ENCODE data around the gene CYP2J2.

DNA sequence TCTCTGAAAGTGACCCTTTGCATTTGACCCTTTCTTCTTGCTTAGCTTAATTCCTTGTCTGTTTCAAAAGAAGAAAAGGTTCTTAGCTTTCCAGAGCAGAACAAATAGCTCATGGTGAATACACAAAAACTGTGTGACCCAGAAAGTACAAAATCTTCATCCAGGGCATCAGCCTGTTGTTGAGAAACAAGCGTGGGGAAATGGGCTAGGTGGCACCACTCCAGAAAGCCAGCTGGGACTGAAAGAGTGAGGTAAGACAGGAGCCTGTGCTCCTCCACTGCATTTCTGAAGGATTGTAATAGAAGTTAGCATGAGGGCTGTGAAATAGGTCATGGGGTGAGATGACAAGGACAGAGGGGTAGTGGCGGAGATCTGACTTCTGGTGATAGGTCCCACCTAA is 45.8 kb downstream of the CYP2J2 start:
- TF ChIP-seq FOSL1 (IDR thresholded peaks at IDR 0.05; ENCODE audit: low read depth) (no peak), EZH2phosphoT487 (IDR thresholded peaks at IDR 0.05; ENCODE audit: borderline replicate concordance) (no peak), POLR2AphosphoS5 (IDR thresholded peaks at IDR 0.05; ENCODE audit: low read depth, low read length) (no peak), RAD21 (IDR thresholded peaks at IDR 0.05; ENCODE audit: low read depth) (no peak), CEBPB (IDR thresholded peaks at IDR 0.05; ENCODE audit: low read depth) (no peak), EZH2 (IDR thresholded peaks at IDR 0.05) (no peak), YY1 (IDR thresholded peaks at IDR 0.05; ENCODE audit: extremely low read depth, insufficient replicate concordance, low read depth, low read length) (no peak), POLR2A (IDR thresholded peaks at IDR 0.05; ENCODE audit: borderline replicate concordance, extremely low read depth, insufficient read depth, insufficient read length) (no peak), SP1 (IDR thresholded peaks at IDR 0.05; ENCODE audit: low read depth) (no peak), SRF (IDR thresholded peaks at IDR 0.05; ENCODE audit: low read depth) (no peak), CBX3 (IDR thresholded peaks at IDR 0.05; ENCODE audit: low read depth) (no peak)
- TF ChIP-seq, protein P1, sequence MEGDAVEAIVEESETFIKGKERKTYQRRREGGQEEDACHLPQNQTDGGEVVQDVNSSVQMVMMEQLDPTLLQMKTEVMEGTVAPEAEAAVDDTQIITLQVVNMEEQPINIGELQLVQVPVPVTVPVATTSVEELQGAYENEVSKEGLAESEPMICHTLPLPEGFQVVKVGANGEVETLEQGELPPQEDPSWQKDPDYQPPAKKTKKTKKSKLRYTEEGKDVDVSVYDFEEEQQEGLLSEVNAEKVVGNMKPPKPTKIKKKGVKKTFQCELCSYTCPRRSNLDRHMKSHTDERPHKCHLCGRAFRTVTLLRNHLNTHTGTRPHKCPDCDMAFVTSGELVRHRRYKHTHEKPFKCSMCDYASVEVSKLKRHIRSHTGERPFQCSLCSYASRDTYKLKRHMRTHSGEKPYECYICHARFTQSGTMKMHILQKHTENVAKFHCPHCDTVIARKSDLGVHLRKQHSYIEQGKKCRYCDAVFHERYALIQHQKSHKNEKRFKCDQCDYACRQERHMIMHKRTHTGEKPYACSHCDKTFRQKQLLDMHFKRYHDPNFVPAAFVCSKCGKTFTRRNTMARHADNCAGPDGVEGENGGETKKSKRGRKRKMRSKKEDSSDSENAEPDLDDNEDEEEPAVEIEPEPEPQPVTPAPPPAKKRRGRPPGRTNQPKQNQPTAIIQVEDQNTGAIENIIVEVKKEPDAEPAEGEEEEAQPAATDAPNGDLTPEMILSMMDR (IDR thresholded peaks at IDR 0.05 in 2 of 3, conservative IDR thresholded peaks at IDR 0.05 in 1 of 3; ENCODE audit: borderline replicate concordance in 1 of 3, insufficient read depth in 1 of 3, low read depth in 2 of 3, low read length in 2 of 3): no peak
- TF ChIP-seq, protein P2, sequence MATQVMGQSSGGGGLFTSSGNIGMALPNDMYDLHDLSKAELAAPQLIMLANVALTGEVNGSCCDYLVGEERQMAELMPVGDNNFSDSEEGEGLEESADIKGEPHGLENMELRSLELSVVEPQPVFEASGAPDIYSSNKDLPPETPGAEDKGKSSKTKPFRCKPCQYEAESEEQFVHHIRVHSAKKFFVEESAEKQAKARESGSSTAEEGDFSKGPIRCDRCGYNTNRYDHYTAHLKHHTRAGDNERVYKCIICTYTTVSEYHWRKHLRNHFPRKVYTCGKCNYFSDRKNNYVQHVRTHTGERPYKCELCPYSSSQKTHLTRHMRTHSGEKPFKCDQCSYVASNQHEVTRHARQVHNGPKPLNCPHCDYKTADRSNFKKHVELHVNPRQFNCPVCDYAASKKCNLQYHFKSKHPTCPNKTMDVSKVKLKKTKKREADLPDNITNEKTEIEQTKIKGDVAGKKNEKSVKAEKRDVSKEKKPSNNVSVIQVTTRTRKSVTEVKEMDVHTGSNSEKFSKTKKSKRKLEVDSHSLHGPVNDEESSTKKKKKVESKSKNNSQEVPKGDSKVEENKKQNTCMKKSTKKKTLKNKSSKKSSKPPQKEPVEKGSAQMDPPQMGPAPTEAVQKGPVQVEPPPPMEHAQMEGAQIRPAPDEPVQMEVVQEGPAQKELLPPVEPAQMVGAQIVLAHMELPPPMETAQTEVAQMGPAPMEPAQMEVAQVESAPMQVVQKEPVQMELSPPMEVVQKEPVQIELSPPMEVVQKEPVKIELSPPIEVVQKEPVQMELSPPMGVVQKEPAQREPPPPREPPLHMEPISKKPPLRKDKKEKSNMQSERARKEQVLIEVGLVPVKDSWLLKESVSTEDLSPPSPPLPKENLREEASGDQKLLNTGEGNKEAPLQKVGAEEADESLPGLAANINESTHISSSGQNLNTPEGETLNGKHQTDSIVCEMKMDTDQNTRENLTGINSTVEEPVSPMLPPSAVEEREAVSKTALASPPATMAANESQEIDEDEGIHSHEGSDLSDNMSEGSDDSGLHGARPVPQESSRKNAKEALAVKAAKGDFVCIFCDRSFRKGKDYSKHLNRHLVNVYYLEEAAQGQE (IDR thresholded peaks at IDR 0.05; ENCODE audit: low read depth): no peak
